HepG2 (cell line): ENCODE results near the gene TK1. TPM values are rescaled to one million over a fixed set of nuclear protein-coding genes. Genes with fewer than 3 reads are reported as not detected.

Experiments used
- ARID2 ChIP-seq: sonication (generic); formaldehyde crosslinking; IDR thresholded peaks from 2 replicates; pipeline ENCODE4 v1.8.1; 2022; ENCODE audit warnings: mild to moderate bottlenecking, missing genetic modification reagents, borderline replicate concordance
- ATF1 ChIP-seq: IDR thresholded peaks from 2 replicates; pipeline ENCODE4 v1.6.1; 2016; ENCODE audit warnings: mild to moderate bottlenecking, control low read depth
- CAMTA2 ChIP-seq: sonication (generic); formaldehyde crosslinking; IDR thresholded peaks from 2 replicates; pipeline ENCODE4 v1.4.0; 2020; ENCODE audit warnings: mild to moderate bottlenecking, missing genetic modification reagents, borderline replicate concordance
- DNMT1 ChIP-seq: sonication (generic); formaldehyde crosslinking; IDR thresholded peaks from 2 replicates; pipeline ENCODE4 v1.5.1; 2020; ENCODE audit warnings: mild to moderate bottlenecking, missing genetic modification reagents
- DR1 ChIP-seq: sonication (generic); formaldehyde crosslinking; IDR thresholded peaks from 2 replicates; pipeline ENCODE4 v1.8.0; 2021; ENCODE audit warnings: mild to moderate bottlenecking, missing genetic modification reagents, inconsistent platforms
- FLYWCH1 ChIP-seq: sonication (generic); formaldehyde crosslinking; IDR thresholded peaks from 2 replicates; pipeline ENCODE4 v1.8.1; 2023; ENCODE audit warnings: mild to moderate bottlenecking, missing genetic modification reagents
- IRF2 ChIP-seq: IDR thresholded peaks from 2 replicates; pipeline ENCODE4 v1.6.1; 2018; ENCODE audit warnings: missing genetic modification reagents, missing compliant biosample characterization
- KDM6A ChIP-seq: IDR thresholded peaks from 2 replicates; pipeline ENCODE4 v1.6.1; 2016; ENCODE audit warnings: low read depth
- MAZ ChIP-seq, 2 experiments: sonication (generic) in 1 of 2; formaldehyde crosslinking in 1 of 2; IDR thresholded peaks; 2 replicates each; pipeline versions ENCODE4 v1.5.0 to v1.6.1; 2012 to 2020; ENCODE audit warnings: low read depth in 2 of 2, mild to moderate bottlenecking in 2 of 2, borderline replicate concordance in 1 of 2, improper control_type of control experiment in 1 of 2, low read length in 1 of 2, missing genetic modification reagents in 1 of 2, moderate library complexity in 1 of 2
- SNAI1 ChIP-seq: sonication (generic); formaldehyde crosslinking; IDR thresholded peaks from 2 replicates; pipeline ENCODE4 v1.5.0; 2020; ENCODE audit warnings: mild to moderate bottlenecking, missing genetic modification reagents, borderline replicate concordance
- TRIM24 ChIP-seq: sonication (generic); formaldehyde crosslinking; IDR thresholded peaks from 2 replicates; pipeline ENCODE4 v1.8.0; 2022; ENCODE audit warnings: mild to moderate bottlenecking, missing genetic modification reagents
- ZNF251 ChIP-seq: sonication (generic); formaldehyde crosslinking; IDR thresholded peaks from 2 replicates; pipeline ENCODE4 v1.9.0; 2021; ENCODE audit warnings: mild to moderate bottlenecking, missing genetic modification reagents
- ZNF441 ChIP-seq: sonication (generic); formaldehyde crosslinking; IDR thresholded peaks from 2 replicates; pipeline ENCODE4 v1.7.0; 2021; ENCODE audit warnings: missing genetic modification reagents, borderline replicate concordance
- ZNF616 ChIP-seq: sonication (generic); formaldehyde crosslinking; IDR thresholded peaks from 2 replicates; pipeline ENCODE4 v1.5.0; 2020; ENCODE audit warnings: low read depth, mild to moderate bottlenecking, missing genetic modification reagents
- ZNF674 ChIP-seq: sonication (generic); formaldehyde crosslinking; IDR thresholded peaks from 2 replicates; pipeline ENCODE4 v1.5.0; 2020; ENCODE audit warnings: low read depth, mild to moderate bottlenecking, missing genetic modification reagents
- ZNF747 ChIP-seq: sonication (generic); formaldehyde crosslinking; IDR thresholded peaks from 2 replicates; pipeline ENCODE4 v1.8.1; 2023; ENCODE audit warnings: missing genetic modification reagents, mild to moderate bottlenecking, borderline replicate concordance
- ZNF777 ChIP-seq: sonication (generic); formaldehyde crosslinking; IDR thresholded peaks from 2 replicates; pipeline ENCODE4 v1.4.0; 2020; ENCODE audit warnings: missing genetic modification reagents
- ZNF792 ChIP-seq: IDR thresholded peaks from 2 replicates; pipeline ENCODE4 v1.6.1; 2016
- ZSCAN12 ChIP-seq: sonication (generic); formaldehyde crosslinking; IDR thresholded peaks from 2 replicates; pipeline ENCODE4 v1.9.0; 2021; ENCODE audit warnings: mild to moderate bottlenecking, missing genetic modification reagents
- polyA plus RNA-seq, 8 experiments: library from polyadenylated mRNA; depleted of rRNA in 3 of 8; stranded (reverse) in 7 of 8; unstranded in 1 of 8; fragments of >200 nt; fragmentation: Illumina TruSeq in 4 of 8; extraction: Trizol in 4 of 8; gene quantifications; 2 replicates each; pipeline versions ENCODE4 v1.2.1 to v1.2.3, GENCODE V29; 2011 to 2016; ENCODE audit warnings: low read depth in 4 of 8, missing spikeins in 1 of 8, mixed read lengths in 1 of 8; ENCODE audit not compliant: insufficient read depth in 1 of 8
- total RNA-seq, 5 experiments: library from RNA; depleted of rRNA; stranded (reverse); fragments of >200 nt; fragmentation: Illumina TruSeq; extraction: Trizol; gene quantifications; 2 replicates each; pipeline ENCODE4 v1.2.3, GENCODE V29; 2016; ENCODE audit warnings: low read depth in 1 of 5
- TF ChIP-seq, protein P1 (sequence below): sonication (generic); formaldehyde crosslinking; IDR thresholded peaks from 2 replicates; pipeline ENCODE4 v1.9.0; 2022; ENCODE audit warnings: missing genetic modification reagents, mild to moderate bottlenecking, borderline replicate concordance
- TF ChIP-seq, protein P2 (sequence below): sonication (generic); formaldehyde crosslinking; IDR thresholded peaks from 2 replicates; pipeline ENCODE4 v1.8.1; 2023; ENCODE audit warnings: mild to moderate bottlenecking, missing genetic modification reagents, borderline replicate concordance
- TF ChIP-seq, protein P3 (sequence below): sonication (generic); formaldehyde crosslinking; conservative IDR thresholded peaks from 2 replicates; pipeline ENCODE4 v1.8.0; 2022; ENCODE audit warnings: low read depth, missing genetic modification reagents
- TF ChIP-seq, protein P4 (sequence below): sonication (generic); formaldehyde crosslinking; conservative IDR thresholded peaks from 2 replicates; pipeline ENCODE4 v1.4.0; 2020; ENCODE audit warnings: mild to moderate bottlenecking, missing genetic modification reagents, moderate library complexity

The TK1 gene
- total and polyA plus RNA-seq, 2 of the 13 experiments (the other 11 are each of a cell fraction or from before 2014, with no cell fraction given): 45.0 to 96.0 TPM

DNA sequence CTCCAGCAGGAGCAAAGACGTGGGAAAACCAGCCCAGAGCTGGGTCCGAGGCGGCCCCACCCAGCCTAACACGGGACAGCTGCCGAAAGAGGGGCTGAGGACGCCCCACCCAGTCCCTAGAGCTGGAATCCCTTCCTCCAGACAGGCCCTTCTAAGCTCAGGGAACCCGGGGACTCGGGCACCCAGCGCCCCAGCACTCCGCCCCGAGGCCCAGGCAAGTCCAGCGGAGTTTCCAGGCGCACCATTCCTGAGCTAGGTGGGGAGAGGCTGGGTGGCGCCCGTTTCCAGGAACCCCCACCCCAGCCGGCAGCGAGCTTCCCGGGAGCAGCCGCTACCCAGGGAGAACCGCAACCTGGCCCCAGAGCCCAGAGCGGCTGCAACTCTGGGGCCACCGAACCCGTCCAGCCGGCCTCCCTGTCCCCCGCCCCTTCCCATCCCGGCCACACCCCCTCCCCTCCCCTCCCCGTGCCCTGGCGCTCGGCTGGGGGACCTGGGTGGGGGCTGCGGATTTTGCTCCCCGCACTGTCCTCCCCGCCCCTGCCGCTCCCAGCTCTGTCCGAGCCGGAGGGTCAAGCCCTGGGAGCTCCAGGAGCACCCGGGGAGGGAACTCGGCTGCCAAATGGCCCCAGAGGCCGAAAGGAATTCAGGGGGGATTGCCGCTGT is 58.8 kb downstream of the TK1 start (continued):
- TF ChIP-seq ATF1 (CRISPR knock-in tag): no peak
- TF ChIP-seq IRF2 (CRISPR knock-in tag): no peak
- no peak for TF ChIP-seq TRIM24
- TF ChIP-seq MAZ (IDR thresholded peaks at IDR 0.05; ENCODE audit: borderline replicate concordance, low read depth, low read length): no peak
- no peak for TF ChIP-seq MAZ (CRISPR knock-in tag; IDR thresholded peaks at IDR 0.05; ENCODE audit: low read depth)
- TF ChIP-seq, protein P1, sequence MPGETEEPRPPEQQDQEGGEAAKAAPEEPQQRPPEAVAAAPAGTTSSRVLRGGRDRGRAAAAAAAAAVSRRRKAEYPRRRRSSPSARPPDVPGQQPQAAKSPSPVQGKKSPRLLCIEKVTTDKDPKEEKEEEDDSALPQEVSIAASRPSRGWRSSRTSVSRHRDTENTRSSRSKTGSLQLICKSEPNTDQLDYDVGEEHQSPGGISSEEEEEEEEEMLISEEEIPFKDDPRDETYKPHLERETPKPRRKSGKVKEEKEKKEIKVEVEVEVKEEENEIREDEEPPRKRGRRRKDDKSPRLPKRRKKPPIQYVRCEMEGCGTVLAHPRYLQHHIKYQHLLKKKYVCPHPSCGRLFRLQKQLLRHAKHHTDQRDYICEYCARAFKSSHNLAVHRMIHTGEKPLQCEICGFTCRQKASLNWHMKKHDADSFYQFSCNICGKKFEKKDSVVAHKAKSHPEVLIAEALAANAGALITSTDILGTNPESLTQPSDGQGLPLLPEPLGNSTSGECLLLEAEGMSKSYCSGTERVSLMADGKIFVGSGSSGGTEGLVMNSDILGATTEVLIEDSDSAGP: peak; percentile 16; the same call in 1 of the 2 replicates
- peak; percentile 97 for TF ChIP-seq SNAI1 (CRISPR knock-in tag)
- TF ChIP-seq ZNF616 (CRISPR knock-in tag): no peak
- 0 out of 2 replicates have a peak, but pooled peaks have one; percentile 18 for TF ChIP-seq FLYWCH1 (CRISPR knock-in tag)
- no peak for TF ChIP-seq ARID2 (CRISPR knock-in tag)
- no peak; the same call in 1 of the 2 replicates for TF ChIP-seq ZNF792
- TF ChIP-seq ZNF251: no peak
- TF ChIP-seq ZNF441 (CRISPR knock-in tag): 0 out of 2 replicates have a peak, but pooled peaks have one; percentile 18
- TF ChIP-seq, protein P2, sequence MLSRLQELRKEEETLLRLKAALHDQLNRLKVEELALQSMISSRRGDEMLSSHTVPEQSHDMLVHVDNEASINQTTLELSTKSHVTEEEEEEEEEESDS (CRISPR knock-in tag): no peak
- TF ChIP-seq DR1 (CRISPR knock-in tag): no peak
- no peak for TF ChIP-seq KDM6A (CRISPR knock-in tag)
- TF ChIP-seq CAMTA2: no peak
- no peak for TF ChIP-seq ZNF747 (CRISPR knock-in tag)
- TF ChIP-seq, protein P3, sequence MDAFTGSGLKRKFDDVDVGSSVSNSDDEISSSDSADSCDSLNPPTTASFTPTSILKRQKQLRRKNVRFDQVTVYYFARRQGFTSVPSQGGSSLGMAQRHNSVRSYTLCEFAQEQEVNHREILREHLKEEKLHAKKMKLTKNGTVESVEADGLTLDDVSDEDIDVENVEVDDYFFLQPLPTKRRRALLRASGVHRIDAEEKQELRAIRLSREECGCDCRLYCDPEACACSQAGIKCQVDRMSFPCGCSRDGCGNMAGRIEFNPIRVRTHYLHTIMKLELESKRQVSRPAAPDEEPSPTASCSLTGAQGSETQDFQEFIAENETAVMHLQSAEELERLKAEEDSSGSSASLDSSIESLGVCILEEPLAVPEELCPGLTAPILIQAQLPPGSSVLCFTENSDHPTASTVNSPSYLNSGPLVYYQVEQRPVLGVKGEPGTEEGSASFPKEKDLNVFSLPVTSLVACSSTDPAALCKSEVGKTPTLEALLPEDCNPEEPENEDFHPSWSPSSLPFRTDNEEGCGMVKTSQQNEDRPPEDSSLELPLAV (CRISPR knock-in tag): no peak
- peak; percentile 47 for TF ChIP-seq ZNF777
- TF ChIP-seq ZSCAN12 (CRISPR knock-in tag): no peak
- 0 out of 2 replicates have a peak, but pooled peaks have one; percentile 9 for TF ChIP-seq DNMT1 (CRISPR knock-in tag)
- TF ChIP-seq, protein P4, sequence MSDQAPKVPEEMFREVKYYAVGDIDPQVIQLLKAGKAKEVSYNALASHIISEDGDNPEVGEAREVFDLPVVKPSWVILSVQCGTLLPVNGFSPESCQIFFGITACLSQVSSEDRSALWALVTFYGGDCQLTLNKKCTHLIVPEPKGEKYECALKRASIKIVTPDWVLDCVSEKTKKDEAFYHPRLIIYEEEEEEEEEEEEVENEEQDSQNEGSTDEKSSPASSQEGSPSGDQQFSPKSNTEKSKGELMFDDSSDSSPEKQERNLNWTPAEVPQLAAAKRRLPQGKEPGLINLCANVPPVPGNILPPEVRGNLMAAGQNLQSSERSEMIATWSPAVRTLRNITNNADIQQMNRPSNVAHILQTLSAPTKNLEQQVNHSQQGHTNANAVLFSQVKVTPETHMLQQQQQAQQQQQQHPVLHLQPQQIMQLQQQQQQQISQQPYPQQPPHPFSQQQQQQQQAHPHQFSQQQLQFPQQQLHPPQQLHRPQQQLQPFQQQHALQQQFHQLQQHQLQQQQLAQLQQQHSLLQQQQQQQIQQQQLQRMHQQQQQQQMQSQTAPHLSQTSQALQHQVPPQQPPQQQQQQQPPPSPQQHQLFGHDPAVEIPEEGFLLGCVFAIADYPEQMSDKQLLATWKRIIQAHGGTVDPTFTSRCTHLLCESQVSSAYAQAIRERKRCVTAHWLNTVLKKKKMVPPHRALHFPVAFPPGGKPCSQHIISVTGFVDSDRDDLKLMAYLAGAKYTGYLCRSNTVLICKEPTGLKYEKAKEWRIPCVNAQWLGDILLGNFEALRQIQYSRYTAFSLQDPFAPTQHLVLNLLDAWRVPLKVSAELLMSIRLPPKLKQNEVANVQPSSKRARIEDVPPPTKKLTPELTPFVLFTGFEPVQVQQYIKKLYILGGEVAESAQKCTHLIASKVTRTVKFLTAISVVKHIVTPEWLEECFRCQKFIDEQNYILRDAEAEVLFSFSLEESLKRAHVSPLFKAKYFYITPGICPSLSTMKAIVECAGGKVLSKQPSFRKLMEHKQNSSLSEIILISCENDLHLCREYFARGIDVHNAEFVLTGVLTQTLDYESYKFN: peak; percentile 17; the same call in 1 of the 2 replicates
- TF ChIP-seq ZNF674 (CRISPR knock-in tag): no peak
